Cerebellar nuclear complex (tissue), 1 donor: ENCODE data around the gene TMEM87A.
A peak's percentile ranks its signal among the peaks of the same experiment; 100 is the strongest.
"Not testable (repeated sequence)": the region's sequence is repeated elsewhere in the genome, so short reads cannot be mapped to it uniquely, and the experiment has no call there.

Source experiments
- DNase-seq, 2 experiments: peaks; one replicate each; lab custom pipeline; 2025; lab: John Stamatoyannopoulos, UW

The TMEM87A gene, protein sequence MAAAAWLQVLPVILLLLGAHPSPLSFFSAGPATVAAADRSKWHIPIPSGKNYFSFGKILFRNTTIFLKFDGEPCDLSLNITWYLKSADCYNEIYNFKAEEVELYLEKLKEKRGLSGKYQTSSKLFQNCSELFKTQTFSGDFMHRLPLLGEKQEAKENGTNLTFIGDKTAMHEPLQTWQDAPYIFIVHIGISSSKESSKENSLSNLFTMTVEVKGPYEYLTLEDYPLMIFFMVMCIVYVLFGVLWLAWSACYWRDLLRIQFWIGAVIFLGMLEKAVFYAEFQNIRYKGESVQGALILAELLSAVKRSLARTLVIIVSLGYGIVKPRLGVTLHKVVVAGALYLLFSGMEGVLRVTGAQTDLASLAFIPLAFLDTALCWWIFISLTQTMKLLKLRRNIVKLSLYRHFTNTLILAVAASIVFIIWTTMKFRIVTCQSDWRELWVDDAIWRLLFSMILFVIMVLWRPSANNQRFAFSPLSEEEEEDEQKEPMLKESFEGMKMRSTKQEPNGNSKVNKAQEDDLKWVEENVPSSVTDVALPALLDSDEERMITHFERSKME

DNA sequence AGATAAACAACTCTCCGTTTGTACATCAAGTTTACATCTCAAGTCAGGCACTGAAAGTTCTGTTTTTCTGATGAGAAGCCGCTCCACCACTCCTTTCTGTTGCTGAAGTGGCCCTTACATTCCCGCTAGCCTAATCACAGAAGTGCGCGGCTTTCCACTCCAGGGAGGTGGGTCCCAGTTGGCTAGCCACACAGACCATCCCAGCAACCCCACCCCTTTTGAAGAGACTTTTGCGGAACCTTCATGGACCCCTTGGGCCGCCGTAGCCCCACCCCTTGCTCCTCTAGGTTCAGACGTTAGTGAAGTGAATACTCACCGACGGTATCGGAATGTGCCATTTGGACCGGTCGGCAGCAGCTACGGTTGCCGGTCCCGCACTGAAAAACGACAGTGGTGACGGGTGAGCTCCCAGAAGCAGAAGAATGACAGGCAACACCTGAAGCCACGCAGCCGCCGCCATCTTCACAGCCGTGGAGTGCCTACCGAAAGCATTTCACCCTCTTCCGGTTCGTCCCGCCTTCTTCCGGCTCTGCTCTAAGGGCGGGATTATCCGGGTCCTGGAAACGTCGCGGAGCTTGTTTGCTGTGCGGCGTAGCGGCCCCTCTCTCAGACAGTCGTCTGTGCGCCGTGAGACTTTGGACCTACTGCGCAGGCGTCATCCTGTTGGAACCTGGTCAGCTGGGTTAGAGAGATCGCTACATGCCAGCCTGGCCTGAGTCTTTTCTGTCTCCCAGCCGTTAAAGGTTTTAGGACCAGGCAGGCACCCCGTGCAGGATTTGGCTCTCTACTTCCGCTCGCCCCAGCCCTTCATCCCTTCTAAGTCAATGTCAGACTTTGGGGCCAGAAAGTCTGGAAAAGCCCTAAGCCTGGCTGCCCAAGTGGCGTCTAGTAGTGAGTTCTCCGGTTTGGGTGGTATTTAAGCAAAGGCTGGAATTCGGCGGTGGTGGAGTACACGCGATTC lies at the start of gene TMEM87A, which contains the start of gene GANC:
TSS of gene TMEM87A (minus strand) at position 495 of the 961 bp plus-strand sequence. CDS start at position 460, 35 bp downstream.
TSS of gene GANC (plus strand) at position 263 of the 961 bp plus-strand sequence. CDS start 1,281 bp downstream, outside the sequence.
- peak; percentile 44 to 94 for DNase-seq

GRCh38 chr15:42319206-42319605 lies 46.0 kb upstream of the TMEM87A start:
- no peak for DNase-seq

DNA sequence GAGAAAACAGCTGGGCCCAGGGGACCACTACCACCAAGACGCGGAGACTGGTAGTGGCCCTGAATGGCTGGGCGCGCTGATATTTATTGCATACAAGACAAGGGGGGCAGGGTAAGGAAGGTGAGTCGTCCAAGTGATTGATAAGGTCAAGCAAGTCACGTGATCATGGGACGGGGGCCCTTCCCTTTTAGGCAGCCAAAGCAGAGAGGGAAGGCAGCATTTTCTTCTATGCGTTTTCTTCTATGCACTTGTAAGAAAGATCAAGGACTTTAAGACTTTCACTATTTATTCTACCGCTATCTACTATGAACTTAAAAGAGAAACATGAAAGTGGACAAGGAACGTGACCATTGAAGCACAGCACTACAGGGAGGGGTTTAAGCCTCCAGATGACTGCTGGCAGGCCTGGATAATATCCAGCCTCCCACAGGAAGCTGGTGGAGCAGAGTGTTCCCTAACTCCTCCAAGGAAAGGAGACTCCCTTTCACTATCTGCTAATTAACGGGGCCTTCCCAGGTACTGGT lies 43.1 kb upstream of the TMEM87A start:
- DNase-seq = not testable (repeated sequence)

GRCh38 chr15:42315521-42315920 lies 42.3 kb upstream of the TMEM87A start:
- DNase-seq = no peak

GRCh38 chr15:42314818-42315217 lies 41.6 kb upstream of the TMEM87A start:
- no peak for DNase-seq

- no peak for DNase-seq
Observed at GRCh38 chr15:42313463-42313862, 40.2 kb upstream of the TMEM87A start.

- DNase-seq = no peak
Observed at GRCh38 chr15:42306681-42307080, 33.4 kb upstream of the TMEM87A start.

GRCh38 chr15:42301004-42301403 lies 27.8 kb upstream of the TMEM87A start:
- DNase-seq = not testable (repeated sequence)

DNA sequence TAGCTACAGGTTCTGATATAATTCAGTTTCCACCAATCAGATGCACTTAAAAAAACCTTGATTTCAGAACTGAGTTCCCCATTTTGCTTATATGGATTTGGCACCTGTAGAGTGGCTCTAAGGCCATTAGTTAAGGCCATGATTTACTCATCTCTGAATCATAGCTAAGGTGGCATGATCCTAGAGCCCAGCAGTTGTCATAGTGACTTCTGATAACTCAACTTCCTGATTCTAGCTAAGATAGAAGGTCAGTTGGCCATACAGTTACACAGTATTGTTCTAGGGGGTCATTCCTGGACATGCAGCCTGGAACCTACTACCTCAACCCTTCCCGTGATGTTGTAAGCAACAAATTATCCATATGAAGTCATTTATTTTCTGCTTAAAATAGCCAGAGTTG lies 15.9 kb upstream of the TMEM87A start:
- DNase-seq = no peak

DNA sequence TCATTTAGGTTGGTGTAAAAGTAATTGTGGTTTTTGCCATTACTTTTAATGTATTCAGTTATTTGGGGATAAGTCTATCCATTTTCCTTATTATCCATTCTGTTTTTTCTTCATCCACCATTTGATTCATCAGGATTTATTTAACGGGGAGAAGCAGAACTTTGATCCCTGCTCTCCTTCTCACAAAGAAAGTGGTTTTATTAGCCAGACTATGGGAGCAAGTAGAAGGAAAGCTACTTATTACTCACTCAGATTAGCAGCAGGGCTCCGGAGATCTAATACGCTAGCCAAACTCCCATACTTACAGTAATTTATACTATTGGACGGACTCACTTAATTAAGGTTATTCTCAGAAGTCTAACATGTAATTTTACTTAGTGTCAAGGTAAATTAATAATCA lies 14.7 kb upstream of the TMEM87A start:
- DNase-seq = no peak

DNA sequence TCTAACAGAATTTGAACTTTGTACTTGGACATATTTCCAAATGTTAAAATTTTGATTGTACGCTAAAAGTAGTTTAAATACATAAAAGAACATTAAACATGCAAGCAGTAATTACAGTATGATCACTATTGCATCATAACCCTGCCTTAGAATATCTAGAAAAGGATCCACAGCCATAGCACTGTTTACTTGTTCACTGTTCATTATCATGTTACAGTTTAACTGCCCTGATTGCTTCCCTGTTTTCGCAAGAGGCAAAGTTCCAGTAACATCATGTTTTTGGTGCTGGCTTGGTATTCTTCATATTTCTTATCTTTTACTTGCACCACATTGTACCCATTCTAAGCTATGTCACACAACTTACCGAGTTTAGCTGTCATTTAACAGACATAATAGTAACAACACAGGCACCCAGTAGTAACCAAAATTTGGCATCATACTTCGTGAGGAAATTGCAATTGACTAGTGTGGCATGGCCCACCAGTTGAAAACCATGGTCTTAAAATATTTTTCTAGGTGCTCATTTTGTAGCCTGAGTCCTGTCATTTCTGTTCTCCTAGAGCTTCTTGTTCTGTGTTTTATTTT lies 13.3 kb upstream of the TMEM87A start:
- no peak for DNase-seq

DNA sequence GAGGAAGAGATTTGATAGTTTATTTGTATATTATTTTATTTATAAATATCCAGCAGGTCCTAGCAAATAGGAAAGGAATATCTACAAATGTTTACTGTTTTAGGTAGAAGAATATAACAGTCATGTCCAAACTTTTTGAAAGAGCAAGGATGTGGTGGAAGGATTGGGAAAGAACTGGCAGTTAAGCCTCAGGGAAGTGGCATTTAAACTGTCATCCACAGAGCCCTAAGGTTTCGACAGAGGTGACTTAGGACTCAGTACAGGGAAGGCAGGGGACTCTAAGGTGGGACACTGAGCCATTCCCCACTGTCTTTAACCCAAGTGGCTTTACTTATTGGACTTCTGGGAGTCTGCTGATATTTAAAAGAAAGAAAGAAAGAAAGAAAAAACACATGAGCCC lies 11.8 kb upstream of the TMEM87A start:
- no peak for DNase-seq

- DNase-seq = no peak
Observed at GRCh38 chr15:42284551-42284950, 11.3 kb upstream of the TMEM87A start.

- no peak for DNase-seq
Observed at GRCh38 chr15:42283671-42284070, 10.4 kb upstream of the TMEM87A start.

- no peak for DNase-seq
Observed at GRCh38 chr15:42282926-42283325, 9.7 kb upstream of the TMEM87A start.

GRCh38 chr15:42282344-42282743 lies 9.1 kb upstream of the TMEM87A start:
- DNase-seq = no peak

DNA sequence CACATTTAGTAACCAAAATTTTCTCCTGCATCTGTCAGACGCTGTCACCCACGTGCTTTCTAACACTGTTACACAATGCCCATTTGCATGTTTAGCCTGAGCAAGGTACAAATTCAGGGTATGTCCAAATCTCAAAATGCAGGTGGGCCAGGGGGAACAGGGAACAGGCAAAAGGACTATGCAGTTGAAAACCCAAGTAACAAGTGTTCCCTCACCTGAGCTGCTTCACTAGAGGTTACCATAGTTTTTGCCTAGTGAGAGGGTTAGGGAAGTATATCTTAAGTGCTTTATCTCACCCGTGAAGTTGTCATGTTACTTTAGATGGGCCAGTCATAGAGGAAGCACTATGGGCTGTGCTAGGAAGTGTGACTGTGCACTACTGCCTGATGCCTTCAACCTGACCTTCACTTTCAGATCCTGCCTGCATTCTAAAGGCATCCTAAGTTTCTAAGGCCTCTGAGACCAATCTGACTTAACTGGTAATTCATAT lies 6.0 kb upstream of the TMEM87A start:
- no peak for DNase-seq

DNA sequence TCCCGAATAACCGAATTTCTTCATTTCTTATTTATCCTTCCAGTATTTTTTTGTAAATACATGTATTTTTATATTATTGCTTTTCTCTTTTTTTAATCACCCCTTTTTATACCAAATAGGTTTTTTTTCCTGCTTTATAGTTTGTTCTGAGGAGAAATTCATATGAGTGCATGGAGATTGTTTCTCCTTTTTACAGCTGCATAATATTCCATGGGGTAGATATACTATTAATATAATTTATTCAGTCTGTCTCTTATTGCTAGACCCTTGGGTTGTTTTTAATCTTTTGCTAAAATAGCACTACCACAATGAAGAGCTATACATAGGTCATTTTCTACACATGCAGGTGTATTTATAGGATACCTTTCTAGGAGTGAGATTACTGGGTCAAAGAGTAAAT lies 3.5 kb upstream of the TMEM87A start:
- DNase-seq = no peak

GRCh38 chr15:42275780-42276391 lies 2.7 kb upstream of the TMEM87A start:
- no peak for DNase-seq

DNA sequence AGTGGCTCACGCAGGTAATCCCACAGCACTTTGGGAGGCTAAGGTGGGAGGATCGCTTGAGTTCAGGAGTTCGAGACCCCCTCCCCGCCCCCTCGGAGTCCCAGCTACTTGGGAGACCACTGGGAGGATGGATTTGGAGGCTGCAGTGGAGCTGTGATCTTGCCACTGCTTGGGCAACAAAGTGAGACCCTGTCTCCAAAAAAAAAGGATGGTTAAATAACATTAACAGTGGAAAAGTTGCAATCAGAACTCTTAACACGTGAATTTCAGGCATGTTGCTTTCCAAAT lies 1.4 kb upstream of the TMEM87A start:
- DNase-seq = no peak
